Epithelial cell of alveolus of lung (primary cell): ENCODE results near the gene OR9A4. TPM values are rescaled to one million over a fixed set of nuclear protein-coding genes. Genes with fewer than 3 reads are reported as not detected.

Experiments used
- total RNA-seq: library from RNA; depleted of rRNA; stranded (reverse); fragments of >200 nt; gene quantifications from 2 replicates; pipeline ENCODE4 v1.2.1, GENCODE V29; 2015

Gene OR9A4, protein sequence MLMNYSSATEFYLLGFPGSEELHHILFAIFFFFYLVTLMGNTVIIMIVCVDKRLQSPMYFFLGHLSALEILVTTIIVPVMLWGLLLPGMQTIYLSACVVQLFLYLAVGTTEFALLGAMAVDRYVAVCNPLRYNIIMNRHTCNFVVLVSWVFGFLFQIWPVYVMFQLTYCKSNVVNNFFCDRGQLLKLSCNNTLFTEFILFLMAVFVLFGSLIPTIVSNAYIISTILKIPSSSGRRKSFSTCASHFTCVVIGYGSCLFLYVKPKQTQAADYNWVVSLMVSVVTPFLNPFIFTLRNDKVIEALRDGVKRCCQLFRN
- total RNA-seq: not detected in 2 replicates

DNA sequence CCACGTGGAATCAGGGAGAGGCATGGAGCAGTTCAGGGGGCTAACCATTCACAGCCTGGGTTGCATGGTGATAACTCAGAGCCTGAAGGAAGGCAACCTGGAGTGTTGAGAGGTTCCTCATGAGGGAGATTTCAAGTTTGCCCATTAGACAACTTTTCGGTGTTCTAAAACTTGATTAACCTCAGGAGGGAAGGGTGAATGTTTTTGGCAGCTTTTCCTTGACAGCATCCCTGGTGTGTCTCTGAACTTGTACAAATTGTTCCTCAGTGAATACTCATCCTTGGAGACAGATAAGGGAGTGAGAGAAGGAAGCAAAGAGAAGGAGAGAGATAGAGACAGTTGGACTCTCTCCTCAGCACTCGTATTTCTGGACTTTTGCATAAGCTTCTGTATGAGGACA, at the start of gene OR9A4:
TSS of gene OR9A4 (plus strand) at position 301 of the 400 bp plus-strand sequence. CDS start 2,477 bp downstream, outside the sequence.

DNA sequence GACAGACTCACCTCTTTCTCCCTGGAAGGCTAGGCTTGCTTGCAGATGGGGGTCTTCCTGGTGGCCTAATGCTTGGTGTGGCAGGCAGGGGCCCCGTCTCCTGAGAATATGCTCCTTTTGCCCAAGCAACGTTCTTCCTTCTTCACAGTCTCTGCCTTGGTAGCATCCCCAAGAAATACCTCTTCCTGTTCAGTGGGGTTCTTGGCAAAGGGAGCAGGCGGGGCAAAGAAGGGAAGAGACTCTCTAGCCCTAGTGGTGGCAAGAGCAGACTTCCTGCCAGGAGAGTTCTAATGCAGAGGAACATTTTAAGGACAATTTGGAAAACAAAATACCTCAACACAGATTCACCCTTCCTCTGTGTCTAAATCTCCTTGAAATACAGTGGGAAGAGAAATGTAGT, 30.6 kb downstream of the OR9A4 start, which contains the start of gene CLEC5A:
TSS of gene CLEC5A (minus strand) at position 179 of the 400 bp plus-strand sequence. CDS start 682 bp downstream, outside the sequence.

Other genes starting within 250 kb of the OR9A4 start
- gene DENND11, start 214.2 kb upstream of the OR9A4 start, total RNA-seq: 3.9 and 6.8 TPM in 2 replicates
- not detected in 2 replicates for gene WEE2, start 208.0 kb upstream of the OR9A4 start, total RNA-seq
- gene SSBP1, start 178.0 kb upstream of the OR9A4 start, total RNA-seq: 170 and 221 TPM in 2 replicates
- 1.1 TPM in 1 of 2 replicates, not detected in the other for gene TAS2R3, start 152.3 kb upstream of the OR9A4 start, total RNA-seq
- under 0.01 and 0.88 TPM in 2 replicates for gene TAS2R4, start 139.7 kb upstream of the OR9A4 start, total RNA-seq
- gene TAS2R5, start 126.2 kb upstream of the OR9A4 start, total RNA-seq: 0.39 and 0.48 TPM in 2 replicates
- not detected in 2 replicates for gene PRSS37, start 74.9 kb upstream of the OR9A4 start, total RNA-seq
- gene CLEC5A, start 30.6 kb downstream of the OR9A4 start, total RNA-seq: not detected in 2 replicates
- gene TAS2R38, start 57.4 kb downstream of the OR9A4 start, total RNA-seq: not detected in 2 replicates
- 0.24 TPM in 1 of 2 replicates, not detected in the other for gene MGAM, start 79.5 kb downstream of the OR9A4 start, total RNA-seq
- gene MGAM2, start 195.3 kb downstream of the OR9A4 start, total RNA-seq: not detected in 2 replicates